IMR-90 (cell line): ENCODE data around the gene MTMR11. TPM values are rescaled to one million over a fixed set of nuclear protein-coding genes. Genes with fewer than 3 reads are reported as not detected.

Experiments
- ATAC-seq: fragments of 200-7000 bp; cut with Tn5 transposase; 2 replicates; pipeline ENCODE4 v1.9.1; 2020; ENCODE audit warnings: low read depth, mild to moderate bottlenecking, moderate library complexity
- BruUV-seq: library from RNA; stranded (reverse); fragments of 400-500 nt; replicated peaks from 2 replicates; lab custom pipeline; 2021; lab: Mats Ljungman, UMichigan
- CTCF ChIA-PET: fragments of 300-600 bp; formaldehyde crosslinking; extraction: SDS; loops from one replicate; lab custom pipeline; 2021; ENCODE audit warnings: antibody characterized with exemption; lab: Yijun Ruan, JAX
- POLR2A ChIA-PET: fragments of 300-600 bp; sonication (Branson Sonifier 250); formaldehyde crosslinking; loops from one replicate; lab custom pipeline; 2022; ENCODE audit warnings: antibody characterized with exemption; ENCODE audit not compliant: unreplicated experiment; lab: Charles Lee
- DNase-seq: peaks from one replicate; pipeline ENCODE4 v3.0.0; 2013
- H2AFZ ChIP-seq: replicated peaks from 2 replicates; pipeline ENCODE3; 2013; ENCODE audit warnings: low read length, mild to moderate bottlenecking; ENCODE audit not compliant: poor library complexity
- H2AK5ac ChIP-seq: 2 replicates; pipeline ENCODE4 v1.6.1; 2013; ENCODE audit warnings: low read depth, low read length, inconsistent platforms
- H2AK9ac ChIP-seq: replicated peaks from 2 replicates; pipeline ENCODE3; 2013; ENCODE audit warnings: mild to moderate bottlenecking, low read depth, low read length, moderate library complexity; ENCODE audit not compliant: poor library complexity
- H2BK120ac ChIP-seq: 2 replicates; pipeline ENCODE4 v1.6.1; 2013; ENCODE audit warnings: low read depth, low read length, inconsistent platforms
- H2BK15ac ChIP-seq: 3 replicates; pipeline ENCODE4 v1.6.1; 2013; ENCODE audit warnings: low read depth, low read length, inconsistent platforms
- H2BK20ac ChIP-seq: 2 replicates; pipeline ENCODE4 v1.6.1; 2013; ENCODE audit warnings: low read depth, mild to moderate bottlenecking, inconsistent platforms, low read length, moderate library complexity
- H2BK5ac ChIP-seq: 2 replicates; pipeline ENCODE4 v1.6.1; 2013; ENCODE audit warnings: mild to moderate bottlenecking, low read depth, low read length, inconsistent platforms; ENCODE audit not compliant: poor library complexity, severe bottlenecking
- H3K14ac ChIP-seq: replicated peaks from 2 replicates; pipeline ENCODE4 v1.6.1; 2013; ENCODE audit warnings: low read depth, low read length, inconsistent platforms
- H3K18ac ChIP-seq: 2 replicates; pipeline ENCODE4 v1.6.1; 2013; ENCODE audit warnings: low read depth, low read length, control low read depth
- H3K23ac ChIP-seq: 2 replicates; pipeline ENCODE4 v1.6.1; 2013; ENCODE audit warnings: low read depth, low read length, inconsistent platforms
- H3K27ac ChIP-seq: 2 replicates; pipeline ENCODE4 v1.5.1; 2013; ENCODE audit warnings: mild to moderate bottlenecking, control low read depth, low read length; ENCODE audit not compliant: insufficient read depth
- H3K27me3 ChIP-seq: 2 replicates; pipeline ENCODE4 v1.6.1; 2013; ENCODE audit warnings: low read length; ENCODE audit not compliant: control insufficient read depth, insufficient read depth
- H3K36me3 ChIP-seq: 2 replicates; pipeline ENCODE4 v1.6.1; 2013; ENCODE audit warnings: low read length, mixed read lengths; ENCODE audit not compliant: control insufficient read depth, insufficient read depth
- H3K4ac ChIP-seq: 2 replicates; pipeline ENCODE4 v1.6.1; 2013; ENCODE audit warnings: low read depth, low read length, inconsistent platforms
- H3K4me1 ChIP-seq: 2 replicates; pipeline ENCODE4 v1.6.1; 2013; ENCODE audit warnings: low read length, mixed read lengths; ENCODE audit not compliant: control insufficient read depth, insufficient read depth
- H3K4me2 ChIP-seq: 2 replicates; pipeline ENCODE4 v1.6.1; 2013; ENCODE audit warnings: low read depth, mild to moderate bottlenecking, control low read depth, low read length, moderate library complexity
- H3K4me3 ChIP-seq: 2 replicates; pipeline ENCODE4 v1.5.1; 2013; ENCODE audit warnings: low read depth, mild to moderate bottlenecking, control low read depth, low read length, moderate library complexity; ENCODE audit not compliant: insufficient read depth
- H3K56ac ChIP-seq: 2 replicates; pipeline ENCODE4 v1.6.1; 2013; ENCODE audit warnings: low read length, inconsistent platforms; ENCODE audit not compliant: insufficient read depth; ENCODE audit errors: extremely low read depth
- H3K79me1 ChIP-seq, 2 experiments: 2 replicates each; pipeline ENCODE4 v1.6.1; 2013; ENCODE audit warnings: low read length in 2 of 2, inconsistent platforms in 1 of 2, low read depth in 1 of 2
- H3K9ac ChIP-seq: 2 replicates; pipeline ENCODE4 v1.6.1; 2013; ENCODE audit warnings: low read depth, low read length, control low read depth
- H3K9me1 ChIP-seq: 2 replicates; pipeline ENCODE4 v1.6.1; 2013; ENCODE audit warnings: low read length, inconsistent platforms; ENCODE audit not compliant: insufficient read depth
- H3K9me3 ChIP-seq: 2 replicates; pipeline ENCODE4 v1.6.1; 2013; ENCODE audit warnings: low read length; ENCODE audit not compliant: control insufficient read depth, insufficient read depth
- H4K20me1 ChIP-seq: 2 replicates; pipeline ENCODE4 v1.6.1; 2013; ENCODE audit warnings: low read length, inconsistent platforms; ENCODE audit not compliant: insufficient read depth
- H4K5ac ChIP-seq: 2 replicates; pipeline ENCODE4 v1.6.1; 2013; ENCODE audit warnings: mild to moderate bottlenecking, low read depth, low read length, control low read depth
- H4K8ac ChIP-seq, 2 experiments: 2 replicates each; pipeline ENCODE4 v1.6.1; 2013; ENCODE audit warnings: low read depth in 2 of 2, low read length in 2 of 2, control low read depth in 1 of 2, inconsistent platforms in 1 of 2
- H4K91ac ChIP-seq: 2 replicates; pipeline ENCODE4 v1.6.1; 2013; ENCODE audit warnings: low read depth, low read length, inconsistent platforms; ENCODE audit not compliant: insufficient read depth
- BHLHE40 ChIP-seq: fragments of 150-350 bp; IDR thresholded peaks from 2 replicates; pipeline ENCODE4 v1.6.1; 2016; ENCODE audit warnings: mild to moderate bottlenecking, low read depth, low read length
- CEBPB ChIP-seq: IDR thresholded peaks from 2 replicates; pipeline ENCODE4 v1.6.1; 2012; ENCODE audit warnings: low read depth, low read length, improper control_type of control experiment
- CHD1 ChIP-seq: IDR thresholded peaks from 2 replicates; pipeline ENCODE4 v1.6.1; 2012; ENCODE audit warnings: low read depth, low read length, improper control_type of control experiment
- FOS ChIP-seq: fragments of 150-350 bp; IDR thresholded peaks from 2 replicates; pipeline ENCODE4 v1.6.1; 2016; ENCODE audit warnings: low read depth, low read length
- MAZ ChIP-seq: IDR thresholded peaks from 2 replicates; pipeline ENCODE4 v1.6.1; 2012; ENCODE audit warnings: low read depth, mild to moderate bottlenecking, low read length, improper control_type of control experiment, moderate library complexity, borderline replicate concordance
- POLR2A ChIP-seq: IDR thresholded peaks from 2 replicates; pipeline ENCODE4 v1.6.1; 2012; ENCODE audit warnings: mild to moderate bottlenecking, low read depth, low read length
- RFX5 ChIP-seq: IDR thresholded peaks from 2 replicates; pipeline ENCODE4 v1.8.0; 2012; ENCODE audit warnings: low read depth, mild to moderate bottlenecking, low read length, moderate library complexity
- dilution Hi-C: fragments of 300-500 bp; cut with HindIII; formaldehyde crosslinking; loops from one replicate; pipeline ENCODE4 v1.14.3; 2018; ENCODE audit warnings: low sequenced_read_pairs; ENCODE audit not compliant: unreplicated experiment
- in situ Hi-C: fragments of 300-500 bp; cut with MboI; formaldehyde crosslinking; loops from 3 replicates; pipeline ENCODE4 v1.14.3; 2019; ENCODE audit warnings: low sequenced_read_pairs, inconsistent platforms, mixed read lengths
- intact Hi-C: fragments of 100-400 bp; cut with micrococcal nuclease; formaldehyde crosslinking; loops from 2 replicates; pipeline ENCODE4 v1.10.0; 2022
- polyA plus RNA-seq, 3 experiments: library from polyadenylated mRNA; depleted of rRNA; stranded (reverse); fragments of >200 nt; gene quantifications; 2 replicates each; pipeline ENCODE4 v1.2.3, GENCODE V29; 2012; ENCODE audit warnings: low replicate concordance in 1 of 3
- total RNA-seq: library from RNA; depleted of rRNA; stranded (reverse); fragments of >200 nt; gene quantifications from 2 replicates; pipeline ENCODE4 v1.2.3, GENCODE V29; 2012
- TF ChIP-seq, protein P1 (sequence below): conservative IDR thresholded peaks from 2 replicates; pipeline ENCODE4 v1.5.1; 2012; ENCODE audit warnings: mild to moderate bottlenecking, low read depth, low read length, improper control_type of control experiment
- TF ChIP-seq, protein P2 (sequence below): fragments of 150-350 bp; IDR thresholded peaks from 2 replicates; pipeline ENCODE4 v1.6.1; 2016; ENCODE audit warnings: low read depth, mild to moderate bottlenecking, low read length, moderate library complexity, borderline replicate concordance

MTMR11 gene
- total and polyA plus RNA-seq, 2 of the 4 experiments (the other 2 are of a cell fraction): 2.0 to 14.6 TPM

DNA sequence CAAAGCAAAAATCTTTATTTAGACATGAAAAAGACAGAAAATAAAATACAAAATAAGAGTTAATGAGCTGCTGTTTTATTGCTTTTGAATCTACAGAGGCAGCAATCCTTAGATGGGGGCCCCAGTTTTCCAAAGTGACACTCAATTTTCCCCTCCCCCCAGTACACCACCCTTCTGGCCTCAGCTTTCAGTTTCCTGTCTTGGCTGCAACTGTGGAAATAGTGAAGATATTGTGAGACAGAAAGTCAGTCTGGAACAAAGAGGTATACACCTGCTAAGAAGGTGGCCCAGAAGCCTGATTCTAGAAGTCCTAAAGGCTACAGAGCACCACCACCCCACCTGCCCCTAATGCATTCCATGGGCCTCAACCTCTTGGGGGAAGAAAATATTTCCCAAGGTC, 1.1 kb upstream of the MTMR11 start:
- CTCF ChIA-PET: interaction anchor here (0.5 kb wide), 1 partner anchor 11 kb away, joined by 3 read pairs; no protein-coding TSS in a partner anchor
- H3K9ac ChIP-seq: no peak overlapping the region
- H2AK5ac ChIP-seq: peak overlapping the region; percentile 78; the same call in 1 of the 2 replicates
- DNase-seq: no peak
- no peak overlapping the region for H3K4me3 ChIP-seq
- no peaks in the 10 kb centered on the region for H3K9me3 ChIP-seq
- H4K8ac ChIP-seq: peak overlapping the region in 1 of 2 experiments; percentile 54; a peak in 1 of 4 replicates
- peak overlapping the region; percentile 62; the same call in 1 of the 2 replicates for H3K23ac ChIP-seq
- H3K27ac ChIP-seq: no peak overlapping the region
- H3K36me3 ChIP-seq: peaks cover 9% of the 10 kb centered on the region; the same call in 1 of the 2 replicates
- peak overlapping the region; percentile 79 for H2BK120ac ChIP-seq
- H2AFZ ChIP-seq: no peak overlapping the region
- no peak for ATAC-seq
- peaks cover 29% of the 10 kb centered on the region for H3K9me1 ChIP-seq
- H3K18ac ChIP-seq: no peak overlapping the region
- TF ChIP-seq, protein P1, sequence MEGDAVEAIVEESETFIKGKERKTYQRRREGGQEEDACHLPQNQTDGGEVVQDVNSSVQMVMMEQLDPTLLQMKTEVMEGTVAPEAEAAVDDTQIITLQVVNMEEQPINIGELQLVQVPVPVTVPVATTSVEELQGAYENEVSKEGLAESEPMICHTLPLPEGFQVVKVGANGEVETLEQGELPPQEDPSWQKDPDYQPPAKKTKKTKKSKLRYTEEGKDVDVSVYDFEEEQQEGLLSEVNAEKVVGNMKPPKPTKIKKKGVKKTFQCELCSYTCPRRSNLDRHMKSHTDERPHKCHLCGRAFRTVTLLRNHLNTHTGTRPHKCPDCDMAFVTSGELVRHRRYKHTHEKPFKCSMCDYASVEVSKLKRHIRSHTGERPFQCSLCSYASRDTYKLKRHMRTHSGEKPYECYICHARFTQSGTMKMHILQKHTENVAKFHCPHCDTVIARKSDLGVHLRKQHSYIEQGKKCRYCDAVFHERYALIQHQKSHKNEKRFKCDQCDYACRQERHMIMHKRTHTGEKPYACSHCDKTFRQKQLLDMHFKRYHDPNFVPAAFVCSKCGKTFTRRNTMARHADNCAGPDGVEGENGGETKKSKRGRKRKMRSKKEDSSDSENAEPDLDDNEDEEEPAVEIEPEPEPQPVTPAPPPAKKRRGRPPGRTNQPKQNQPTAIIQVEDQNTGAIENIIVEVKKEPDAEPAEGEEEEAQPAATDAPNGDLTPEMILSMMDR: no peak
- no peak for TF ChIP-seq BHLHE40
- no peak for TF ChIP-seq RFX5
- no peak for TF ChIP-seq MAZ
- TF ChIP-seq FOS: no peak
- TF ChIP-seq POLR2A: no peak
- TF ChIP-seq, protein P2, sequence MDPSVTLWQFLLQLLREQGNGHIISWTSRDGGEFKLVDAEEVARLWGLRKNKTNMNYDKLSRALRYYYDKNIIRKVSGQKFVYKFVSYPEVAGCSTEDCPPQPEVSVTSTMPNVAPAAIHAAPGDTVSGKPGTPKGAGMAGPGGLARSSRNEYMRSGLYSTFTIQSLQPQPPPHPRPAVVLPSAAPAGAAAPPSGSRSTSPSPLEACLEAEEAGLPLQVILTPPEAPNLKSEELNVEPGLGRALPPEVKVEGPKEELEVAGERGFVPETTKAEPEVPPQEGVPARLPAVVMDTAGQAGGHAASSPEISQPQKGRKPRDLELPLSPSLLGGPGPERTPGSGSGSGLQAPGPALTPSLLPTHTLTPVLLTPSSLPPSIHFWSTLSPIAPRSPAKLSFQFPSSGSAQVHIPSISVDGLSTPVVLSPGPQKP: no peak
- TF ChIP-seq CHD1: no peak
- TF ChIP-seq CEBPB: no peak
- dilution Hi-C loops: no loop called here
- H3K4me1 ChIP-seq: peaks cover 11% of the 10 kb centered on the region
- in situ Hi-C loops: loop anchor here (5.0 kb wide), 1 partner anchor 35 kb away; no protein-coding TSS in a partner anchor
- H2AK9ac ChIP-seq: peak overlapping the region; percentile 34
- H4K5ac ChIP-seq: no peak overlapping the region
- no TSS peak for BruUV-seq
- peaks cover 3 to 58% of the 10 kb centered on the region in 2 experiments for H3K79me1 ChIP-seq
- H4K20me1 ChIP-seq: no peaks in the 10 kb centered on the region
- peak overlapping the region; percentile 60 for H3K4ac ChIP-seq
- 0 out of 3 replicates have a peak overlapping the region, but pooled peaks have one; percentile 10 for H2BK15ac ChIP-seq
- H2BK5ac ChIP-seq: peak overlapping the region; percentile 49
- intact Hi-C loops: loop anchor here (5.0 kb wide), 1 partner anchor 45 kb away; no protein-coding TSS in a partner anchor
- H3K14ac ChIP-seq: no peak overlapping the region; the same call in 1 of the 2 replicates
- no peaks in the 10 kb centered on the region for H3K27me3 ChIP-seq
- H2BK20ac ChIP-seq: peak overlapping the region; percentile 84
- POLR2A ChIA-PET: interaction anchor here (0.8 kb wide), 1 partner anchor 10 kb away, joined by 3 read pairs; no protein-coding TSS in a partner anchor
- H3K56ac ChIP-seq: no peak overlapping the region
- peak overlapping the region; percentile 11 for H4K91ac ChIP-seq
- no peak overlapping the region; the same call in 1 of the 2 replicates for H3K4me2 ChIP-seq
